Activated CD4-positive, alpha-beta T cell treated with anti-CD3 and anti-CD28 coated beads, Interleukin-2, amount 10 ng/mL, durations not matched to agents 24 days and 14 days (primary cell): ENCODE results near the gene PPP3R1. TPM values are rescaled to one million over a fixed set of nuclear protein-coding genes. Genes with fewer than 3 reads are reported as not detected.

Source experiments
- DNase-seq: peaks from one replicate; pipeline ENCODE4 v3.0.0; 2022
- H3K27ac Mint-ChIP-seq: one replicate; pipeline ENCODE4 v1.8.0; 2022; ENCODE audit warnings: mild to moderate bottlenecking, mixed read lengths
- H3K27me3 Mint-ChIP-seq: one replicate; pipeline ENCODE4 v1.8.0; 2022; ENCODE audit warnings: mixed read lengths
- H3K36me3 Mint-ChIP-seq: one replicate; pipeline ENCODE4 v1.8.0; 2022; ENCODE audit warnings: low read depth, mild to moderate bottlenecking, mixed read lengths
- H3K4me1 Mint-ChIP-seq: one replicate; pipeline ENCODE4 v1.8.0; 2021; ENCODE audit warnings: mixed read lengths
- H3K4me3 Mint-ChIP-seq: one replicate; pipeline ENCODE4 v1.8.0; 2022; ENCODE audit warnings: mild to moderate bottlenecking, moderate library complexity, mixed read lengths
- H3K9me3 Mint-ChIP-seq: one replicate; pipeline ENCODE4 v1.8.0; 2021; ENCODE audit warnings: mixed read lengths
- intact Hi-C: fragments of 100-400 bp; cut with micrococcal nuclease; formaldehyde crosslinking; loops from one replicate; pipeline ENCODE4 v1.15.1; 2023
- total RNA-seq: library from RNA; stranded (reverse); gene quantifications from 2 replicates; pipeline ENCODE4 v1.2.3, GENCODE V29; 2022

The PPP3R1 gene
- total RNA-seq, 1 donor from 2014 or later, result 83.8 TPM

DNA sequence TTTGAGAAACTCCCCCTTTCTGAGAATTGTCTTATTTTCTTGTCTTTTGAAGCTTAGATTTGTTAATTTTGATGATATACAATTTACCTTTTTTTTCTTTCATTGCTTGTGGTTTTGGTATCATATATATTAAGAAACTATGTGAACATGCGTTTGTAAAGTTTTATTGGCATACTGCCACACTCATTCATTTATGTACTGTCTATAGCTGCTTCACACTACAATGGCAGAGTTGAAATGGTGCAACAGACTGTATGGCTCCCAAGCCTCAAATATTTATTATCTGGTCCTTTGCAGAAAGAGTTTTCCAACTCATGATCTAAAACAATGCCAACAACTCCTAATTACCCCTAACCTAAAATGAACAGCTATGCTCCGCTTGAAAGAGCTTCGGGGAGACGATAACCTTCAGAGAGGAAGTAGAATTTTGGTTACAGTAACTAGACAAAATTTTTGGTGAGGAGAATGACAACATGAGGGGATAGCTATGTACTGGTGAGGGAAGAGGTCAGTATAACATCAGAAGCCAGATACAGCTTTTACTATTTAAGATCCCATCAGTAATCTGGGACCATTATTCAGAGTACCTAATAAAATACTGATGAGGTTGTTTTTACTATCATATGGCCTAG is 16.1 kb downstream of the PPP3R1 start:
- intact Hi-C loops, result loop anchor here (1.0 to 5.0 kb wide), 2 partner anchors 15 to 34 kb away; no protein-coding TSS in a partner anchor
- Mint-ChIP-seq H3K27me3 (no peaks in the 10 kb centered on the region), H3K9me3 (no peaks in the 10 kb centered on the region), H3K4me1 (peaks cover 47% of the 10 kb centered on the region), H3K4me3 (peak overlapping the region; percentile 5), H3K27ac (no peak overlapping the region), H3K36me3 (peaks cover 11% of the 10 kb centered on the region)
- DNase-seq, result no peak

DNA sequence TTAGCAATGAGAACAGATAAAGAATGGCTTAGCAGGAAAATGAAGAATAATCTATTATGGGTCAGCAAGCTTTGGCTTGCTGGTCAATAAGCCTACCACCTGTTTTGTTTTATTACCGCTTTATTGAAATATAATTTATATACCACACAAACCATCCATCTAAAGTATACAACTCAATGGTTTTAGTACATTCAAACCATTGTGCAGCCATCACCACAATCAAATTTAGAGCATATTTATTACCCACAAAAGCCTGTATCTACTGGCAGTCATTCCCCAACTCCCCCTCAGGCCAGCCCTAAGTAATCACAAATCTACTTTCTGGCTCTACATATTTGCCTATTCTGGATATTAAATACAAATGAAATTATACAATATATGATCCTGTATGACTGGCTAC is 17.2 kb downstream of the PPP3R1 start:
- Mint-ChIP-seq H3K4me1 (peaks cover 48% of the 10 kb centered on the region), H3K27ac (no peak overlapping the region), H3K9me3 (no peaks in the 10 kb centered on the region), H3K36me3 (peaks cover 9% of the 10 kb centered on the region), H3K4me3 (no peak overlapping the region), H3K27me3 (no peaks in the 10 kb centered on the region)
- intact Hi-C loops, result loop anchor here (5.0 kb wide), 1 partner anchor 33 kb away; no protein-coding TSS in a partner anchor
- no peak for DNase-seq

DNA sequence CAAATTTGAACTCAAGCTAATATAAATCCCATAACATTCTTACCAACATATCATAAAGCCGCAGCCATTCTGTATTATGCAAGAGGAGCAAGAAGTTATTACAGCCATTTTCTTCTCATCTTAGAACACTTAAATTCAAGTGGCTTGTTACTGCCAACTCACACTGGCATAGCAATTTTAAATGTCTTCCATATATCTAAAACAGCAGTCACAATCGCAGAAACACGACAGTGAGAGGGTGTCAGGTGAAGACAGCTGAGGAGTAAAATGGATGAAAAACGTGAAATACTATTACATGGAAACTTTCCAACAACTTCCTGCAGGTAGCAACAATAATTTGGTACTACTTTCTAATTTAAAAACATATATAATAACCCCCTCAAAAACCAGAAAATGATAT is 17.9 kb downstream of the PPP3R1 start:
- no peak for DNase-seq
- H3K9me3 Mint-ChIP-seq, result no peaks in the 10 kb centered on the region
- intact Hi-C loops, result no loop called here
- H3K27ac Mint-ChIP-seq, result no peak overlapping the region
- no peaks in the 10 kb centered on the region for H3K27me3 Mint-ChIP-seq
- no peak overlapping the region for H3K4me3 Mint-ChIP-seq
- peaks cover 47% of the 10 kb centered on the region for H3K4me1 Mint-ChIP-seq
- H3K36me3 Mint-ChIP-seq, result peaks cover 8% of the 10 kb centered on the region

- Mint-ChIP-seq H3K9me3 (no peaks in the 10 kb centered on the region), H3K4me1 (peaks cover 35% of the 10 kb centered on the region), H3K4me3 (no peak overlapping the region), H3K27me3 (no peaks in the 10 kb centered on the region), H3K36me3 (no peaks in the 10 kb centered on the region), H3K27ac (no peak overlapping the region)
- intact Hi-C loops, result no loop called here
- no peak for DNase-seq
Observed at GRCh38 chr2:68231061-68231372, 21.3 kb downstream of the PPP3R1 start.

DNA sequence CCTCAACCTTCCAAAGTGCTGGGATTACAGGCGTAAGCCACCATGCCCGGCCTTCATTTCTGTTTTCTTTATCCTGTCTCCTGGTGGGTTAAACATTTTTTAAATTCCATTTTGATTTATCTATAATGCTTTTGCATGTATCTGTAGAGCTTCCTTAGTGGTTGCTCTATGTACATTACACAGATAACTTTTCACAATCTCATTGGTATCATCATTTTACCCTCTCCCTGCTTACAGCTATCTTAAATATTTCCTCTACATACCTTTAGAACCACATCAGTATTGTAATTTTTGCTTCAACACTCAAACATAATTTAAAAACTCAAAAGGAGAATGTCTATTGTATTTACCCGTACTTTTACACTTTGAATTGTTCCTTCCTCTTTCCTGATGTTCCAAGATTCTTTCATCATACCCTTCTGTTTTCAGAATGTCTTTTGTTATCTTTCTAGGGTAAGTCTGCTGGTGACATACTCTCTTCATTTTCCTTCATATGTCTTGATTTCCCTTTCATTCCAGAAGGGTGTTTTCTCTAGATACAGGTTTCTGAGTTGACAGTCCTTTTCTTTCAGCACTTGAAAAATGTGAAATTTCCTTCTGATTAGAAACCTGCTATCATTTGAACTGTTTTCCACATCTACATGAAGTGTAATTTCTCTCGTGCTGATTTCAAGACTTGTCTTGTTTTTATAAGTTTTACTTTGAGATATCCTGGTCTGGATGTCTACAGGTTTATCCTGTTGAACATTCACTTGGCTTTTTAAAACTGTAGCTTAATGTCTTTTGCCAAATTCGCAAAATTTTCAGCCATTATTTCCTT is 21.9 kb downstream of the PPP3R1 start:
- intact Hi-C loops, result no loop called here
- no peaks in the 10 kb centered on the region for H3K36me3 Mint-ChIP-seq
- H3K27me3 Mint-ChIP-seq, result no peaks in the 10 kb centered on the region
- H3K4me3 Mint-ChIP-seq, result no peak overlapping the region
- no peaks in the 10 kb centered on the region for H3K9me3 Mint-ChIP-seq
- DNase-seq, result no peak
- no peak overlapping the region for H3K27ac Mint-ChIP-seq
- peaks cover 36% of the 10 kb centered on the region for H3K4me1 Mint-ChIP-seq

GRCh38 chr2:68226794-68227193 is 25.5 kb downstream of the PPP3R1 start:
- intact Hi-C loops, result no loop called here
- H3K36me3 Mint-ChIP-seq, result peaks cover 4% of the 10 kb centered on the region
- peaks cover 46% of the 10 kb centered on the region for H3K4me1 Mint-ChIP-seq
- H3K9me3 Mint-ChIP-seq, result no peaks in the 10 kb centered on the region
- H3K27me3 Mint-ChIP-seq, result no peaks in the 10 kb centered on the region
- DNase-seq, result no peak
- no peak overlapping the region for H3K27ac Mint-ChIP-seq
- no peak overlapping the region for H3K4me3 Mint-ChIP-seq

DNA sequence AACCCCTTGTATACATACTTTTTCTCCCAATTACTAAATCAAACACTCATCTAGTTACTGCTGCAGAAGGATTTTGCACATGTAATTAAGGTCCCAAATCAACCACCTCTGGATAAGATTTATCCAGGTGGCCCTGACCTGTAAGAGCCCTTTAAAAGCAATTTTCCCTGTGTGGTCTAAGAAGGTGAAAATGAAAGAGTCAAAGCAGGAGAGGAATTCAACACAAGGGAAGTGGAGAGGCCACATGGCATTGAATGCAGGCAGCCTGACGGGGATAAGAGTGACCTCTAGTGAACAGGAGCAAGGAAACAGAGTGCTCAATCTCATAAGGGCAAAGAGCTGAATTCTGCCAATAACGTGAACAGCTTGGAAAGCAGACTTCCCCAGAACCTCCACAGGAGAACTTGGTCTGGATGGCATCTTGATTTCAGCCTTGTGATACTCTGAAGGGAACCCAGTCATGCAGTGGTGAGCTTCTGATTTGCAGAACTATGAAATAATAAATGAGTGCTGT is 27.2 kb downstream of the PPP3R1 start:
- H3K27ac Mint-ChIP-seq, result no peak overlapping the region
- H3K4me3 Mint-ChIP-seq, result no peak overlapping the region
- intact Hi-C loops, result no loop called here
- peaks cover 38% of the 10 kb centered on the region for H3K4me1 Mint-ChIP-seq
- no peaks in the 10 kb centered on the region for H3K27me3 Mint-ChIP-seq
- H3K9me3 Mint-ChIP-seq, result no peaks in the 10 kb centered on the region
- peak; percentile 72 for DNase-seq
- H3K36me3 Mint-ChIP-seq, result peaks cover 8% of the 10 kb centered on the region

- intact Hi-C loops, result no loop called here
- H3K27ac Mint-ChIP-seq, result no peak overlapping the region
- peaks cover 41% of the 10 kb centered on the region for H3K4me1 Mint-ChIP-seq
- no peak overlapping the region for H3K4me3 Mint-ChIP-seq
- no peaks in the 10 kb centered on the region for H3K9me3 Mint-ChIP-seq
- no peaks in the 10 kb centered on the region for H3K27me3 Mint-ChIP-seq
- peaks cover 10% of the 10 kb centered on the region for H3K36me3 Mint-ChIP-seq
- no peak for DNase-seq
Observed at GRCh38 chr2:68223419-68223818, 28.9 kb downstream of the PPP3R1 start.

- no peak for DNase-seq
- Mint-ChIP-seq H3K27ac (no peak overlapping the region), H3K4me3 (no peak overlapping the region), H3K4me1 (peaks cover 37% of the 10 kb centered on the region), H3K9me3 (no peaks in the 10 kb centered on the region), H3K27me3 (no peaks in the 10 kb centered on the region), H3K36me3 (peaks cover 10% of the 10 kb centered on the region)
- intact Hi-C loops, result no loop called here
Observed at GRCh38 chr2:68222287-68222686, 30.0 kb downstream of the PPP3R1 start.

DNA sequence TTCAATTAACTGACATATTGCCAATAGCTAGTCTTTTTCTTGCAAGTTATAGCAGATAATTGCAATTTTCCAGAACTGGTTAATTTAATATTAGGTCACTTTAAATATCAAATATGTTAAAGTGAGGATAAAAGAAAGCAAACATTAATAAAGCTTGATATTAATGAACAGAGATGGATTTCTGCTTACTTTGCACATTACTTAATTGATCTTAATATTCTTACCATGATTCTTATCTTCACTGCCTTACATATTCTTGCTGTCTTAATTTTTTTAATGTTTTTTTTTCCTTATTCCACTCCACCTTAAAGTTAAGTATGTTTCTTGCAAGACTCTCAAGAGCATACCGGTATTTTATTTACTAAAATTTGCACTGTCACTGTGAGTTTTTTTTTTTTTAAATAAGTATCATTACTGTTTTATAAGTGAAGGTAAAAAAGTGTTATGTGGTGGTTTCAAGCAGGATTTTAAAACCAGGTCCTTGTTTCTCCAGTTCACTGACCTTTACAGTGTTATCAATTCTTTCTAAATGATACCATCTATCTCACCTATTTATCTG is 33.9 kb downstream of the PPP3R1 start:
- Mint-ChIP-seq H3K36me3 (peaks cover 20% of the 10 kb centered on the region), H3K27ac (no peak overlapping the region), H3K9me3 (no peaks in the 10 kb centered on the region), H3K4me3 (no peak overlapping the region), H3K27me3 (no peaks in the 10 kb centered on the region), H3K4me1 (peaks cover 38% of the 10 kb centered on the region)
- intact Hi-C loops, result no loop called here
- DNase-seq, result no peak

- no peak overlapping the region for H3K27ac Mint-ChIP-seq
- no peaks in the 10 kb centered on the region for H3K27me3 Mint-ChIP-seq
- DNase-seq, result no peak
- H3K9me3 Mint-ChIP-seq, result no peaks in the 10 kb centered on the region
- H3K4me3 Mint-ChIP-seq, result no peak overlapping the region
- peaks cover 41% of the 10 kb centered on the region for H3K4me1 Mint-ChIP-seq
- intact Hi-C loops, result no loop called here
- H3K36me3 Mint-ChIP-seq, result peaks cover 25% of the 10 kb centered on the region
Observed at GRCh38 chr2:68217729-68218128, 34.6 kb downstream of the PPP3R1 start.

- H3K4me1 Mint-ChIP-seq, result peaks cover 40% of the 10 kb centered on the region
Observed at GRCh38 chr2:68216454-68217310, 35.6 kb downstream of the PPP3R1 start.

GRCh38 chr2:68214381-68214780 is 38.0 kb downstream of the PPP3R1 start:
- Mint-ChIP-seq H3K27ac (no peak overlapping the region), H3K9me3 (no peaks in the 10 kb centered on the region), H3K36me3 (peaks cover 32% of the 10 kb centered on the region), H3K27me3 (no peaks in the 10 kb centered on the region), H3K4me1 (peaks cover 39% of the 10 kb centered on the region), H3K4me3 (no peak overlapping the region)
- intact Hi-C loops, result no loop called here
- no peak for DNase-seq

More at GRCh38 chr2:68216454-68217310, 35.6 kb downstream of the PPP3R1 start:
- H3K36me3 Mint-ChIP-seq, result peaks cover 29% of the 10 kb centered on the region
- H3K27ac Mint-ChIP-seq, result no peak overlapping the region
- no peak for DNase-seq
- intact Hi-C loops, result no loop called here
- H3K4me3 Mint-ChIP-seq, result no peak overlapping the region
- H3K27me3 Mint-ChIP-seq, result no peaks in the 10 kb centered on the region
- no peaks in the 10 kb centered on the region for H3K9me3 Mint-ChIP-seq
